HepG2 (cell line): ENCODE measurements around the gene GSDME. TPM values are rescaled to one million over a fixed set of nuclear protein-coding genes. Genes with fewer than 3 reads are reported as not detected.

Source experiments
- CHD2 ChIP-seq: IDR thresholded peaks from 2 replicates; pipeline ENCODE4 v1.6.1; 2011; ENCODE audit warnings: low read depth, low read length, improper control_type of control experiment
- DNMT1 ChIP-seq: sonication (generic); formaldehyde crosslinking; IDR thresholded peaks from 2 replicates; pipeline ENCODE4 v1.5.1; 2020; ENCODE audit warnings: mild to moderate bottlenecking, missing genetic modification reagents
- E2F1 ChIP-seq: sonication (generic); formaldehyde crosslinking; IDR thresholded peaks from 2 replicates; pipeline ENCODE4 v1.5.0; 2020; ENCODE audit warnings: missing genetic modification reagents
- FUBP1 ChIP-seq: sonication (generic); formaldehyde crosslinking; IDR thresholded peaks from 2 replicates; pipeline ENCODE4 v1.5.1; 2020; ENCODE audit warnings: missing genetic modification reagents, mild to moderate bottlenecking, borderline replicate concordance
- KLF13 ChIP-seq: sonication (generic); formaldehyde crosslinking; IDR thresholded peaks from 2 replicates; pipeline ENCODE4 v1.4.0; 2020; ENCODE audit warnings: mild to moderate bottlenecking, missing genetic modification reagents
- MAFG ChIP-seq: sonication (generic); formaldehyde crosslinking; IDR thresholded peaks from 2 replicates; pipeline ENCODE4 v1.5.1; 2020; ENCODE audit warnings: mild to moderate bottlenecking, missing genetic modification reagents
- RAD21 ChIP-seq: fragments of 450-650 bp; formaldehyde crosslinking; IDR thresholded peaks from 2 replicates; pipeline ENCODE4 v1.5.0; 2020; ENCODE audit warnings: mild to moderate bottlenecking
- SCMH1 ChIP-seq: sonication (generic); formaldehyde crosslinking; IDR thresholded peaks from 2 replicates; pipeline ENCODE4 v1.9.0; 2021; ENCODE audit warnings: missing genetic modification reagents, mild to moderate bottlenecking, borderline replicate concordance
- SMARCE1 ChIP-seq: fragments of 450-650 bp; IDR thresholded peaks from 2 replicates; pipeline ENCODE4 v1.6.1; 2017; ENCODE audit warnings: borderline replicate concordance
- STAT6 ChIP-seq: sonication (generic); formaldehyde crosslinking; IDR thresholded peaks from 2 replicates; pipeline ENCODE4 v1.4.0; 2020; ENCODE audit warnings: missing genetic modification reagents, mild to moderate bottlenecking, borderline replicate concordance
- TARDBP ChIP-seq: sonication (generic); formaldehyde crosslinking; IDR thresholded peaks from 2 replicates; pipeline ENCODE4 v1.8.0; 2022; ENCODE audit warnings: mild to moderate bottlenecking, missing genetic modification reagents
- ZFP1 ChIP-seq: IDR thresholded peaks from 2 replicates; pipeline ENCODE4 v1.6.1; 2016
- ZKSCAN1 ChIP-seq: fragments of 150-350 bp; IDR thresholded peaks from 2 replicates; pipeline ENCODE4 v1.6.1; 2014; ENCODE audit warnings: low read length
- ZKSCAN5 ChIP-seq: sonication (generic); formaldehyde crosslinking; IDR thresholded peaks from 2 replicates; pipeline ENCODE4 v1.5.1; 2020; ENCODE audit warnings: mild to moderate bottlenecking, missing genetic modification reagents
- ZNF138 ChIP-seq: sonication (generic); formaldehyde crosslinking; IDR thresholded peaks from 2 replicates; pipeline ENCODE4 v1.5.0; 2020; ENCODE audit warnings: mild to moderate bottlenecking, low read depth, missing genetic modification reagents
- ZNF282 ChIP-seq: fragments of 450-650 bp; IDR thresholded peaks from 2 replicates; pipeline ENCODE4 v1.6.1; 2018; ENCODE audit not compliant: partially characterized antibody
- ZNF33A ChIP-seq: sonication (generic); formaldehyde crosslinking; IDR thresholded peaks from 2 replicates; pipeline ENCODE4 v1.5.1; 2020; ENCODE audit warnings: missing genetic modification reagents, mild to moderate bottlenecking, moderate library complexity, borderline replicate concordance
- ZNF430 ChIP-seq: sonication (generic); formaldehyde crosslinking; IDR thresholded peaks from 2 replicates; pipeline ENCODE4 v1.9.0; 2021; ENCODE audit warnings: mild to moderate bottlenecking, missing genetic modification reagents
- ZNF720 ChIP-seq: sonication (generic); formaldehyde crosslinking; IDR thresholded peaks from 2 replicates; pipeline ENCODE4 v1.4.0; 2020; ENCODE audit warnings: missing genetic modification reagents
- ZNF780A ChIP-seq: sonication (generic); formaldehyde crosslinking; IDR thresholded peaks from 2 replicates; pipeline ENCODE4 v1.8.0; 2022; ENCODE audit warnings: mild to moderate bottlenecking, missing genetic modification reagents, moderate library complexity
- ZNF839 ChIP-seq: sonication (generic); formaldehyde crosslinking; IDR thresholded peaks from 2 replicates; pipeline ENCODE4 v1.4.0; 2020; ENCODE audit warnings: missing genetic modification reagents, mild to moderate bottlenecking, borderline replicate concordance
- polyA plus RNA-seq, 8 experiments: library from polyadenylated mRNA; depleted of rRNA in 3 of 8; stranded (reverse) in 7 of 8; unstranded in 1 of 8; fragments of >200 nt; fragmentation: Illumina TruSeq in 4 of 8; extraction: Trizol in 4 of 8; gene quantifications; 2 replicates each; pipeline versions ENCODE4 v1.2.1 to v1.2.3, GENCODE V29; 2011 to 2016; ENCODE audit warnings: low read depth in 4 of 8, missing spikeins in 1 of 8, mixed read lengths in 1 of 8; ENCODE audit not compliant: insufficient read depth in 1 of 8
- total RNA-seq, 5 experiments: library from RNA; depleted of rRNA; stranded (reverse); fragments of >200 nt; fragmentation: Illumina TruSeq; extraction: Trizol; gene quantifications; 2 replicates each; pipeline ENCODE4 v1.2.3, GENCODE V29; 2016; ENCODE audit warnings: low read depth in 1 of 5
- TF ChIP-seq, protein P1 (sequence below): sonication (generic); formaldehyde crosslinking; IDR thresholded peaks from 2 replicates; pipeline ENCODE4 v1.8.1; 2023; ENCODE audit warnings: mild to moderate bottlenecking, missing genetic modification reagents, borderline replicate concordance
- TF ChIP-seq, protein P2 (sequence below): sonication (generic); formaldehyde crosslinking; IDR thresholded peaks from 2 replicates; pipeline ENCODE4 v1.9.0; 2021; ENCODE audit warnings: missing genetic modification reagents, mild to moderate bottlenecking, borderline replicate concordance

The GSDME gene
- total and polyA plus RNA-seq, 2 of the 13 experiments (the other 11 are each of a cell fraction or from before 2014, with no cell fraction given) = 19.2 to 28.2 TPM

DNA sequence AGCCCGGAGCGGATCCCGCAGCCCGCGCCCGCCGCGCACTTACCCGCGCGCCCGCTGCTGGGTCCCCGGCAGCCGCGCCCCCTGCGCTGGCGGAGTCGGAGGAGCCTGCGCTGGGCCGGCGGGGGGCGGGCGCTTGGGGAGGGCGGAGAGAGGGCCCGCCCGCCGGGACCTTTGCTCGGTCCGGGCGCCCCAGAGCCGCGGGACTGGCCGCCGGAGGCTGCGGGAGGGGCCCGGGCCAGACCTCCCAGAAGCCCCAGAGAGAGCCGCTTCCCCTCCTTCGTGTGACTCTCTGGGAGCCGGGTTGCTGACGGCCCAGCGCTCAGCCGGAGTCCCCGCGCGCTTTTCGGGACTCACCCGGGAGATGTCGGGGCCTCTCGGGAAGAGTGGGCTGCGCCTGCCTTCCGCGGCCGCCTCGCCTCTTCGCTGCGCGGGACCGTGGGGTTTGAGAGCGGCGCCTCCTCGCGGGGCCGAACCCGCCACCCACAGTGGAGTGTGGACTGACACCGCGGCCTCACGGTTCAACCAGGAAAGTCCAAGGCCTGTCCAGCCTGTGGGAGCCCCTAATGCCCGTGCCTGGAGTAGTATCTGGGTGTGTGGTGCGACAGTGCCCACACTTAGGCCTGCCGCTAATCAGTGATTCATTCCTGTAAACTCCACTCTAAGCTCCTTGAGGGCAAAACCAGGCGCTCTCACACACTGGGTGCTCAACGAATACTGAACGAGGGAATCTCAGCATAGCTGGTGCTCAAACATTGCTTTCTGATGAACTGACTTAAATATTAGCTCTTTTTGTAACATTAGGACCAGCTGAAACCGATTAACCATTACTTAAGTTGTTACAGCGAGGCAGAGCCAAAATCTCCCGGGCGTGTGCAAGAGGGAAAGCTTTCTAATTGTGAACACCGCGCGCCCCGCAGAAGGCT lies at the start of gene GSDME (continued):
- TF ChIP-seq ZNF33A (CRISPR knock-in tag) (no peak), MAFG (CRISPR knock-in tag) (no peak), DNMT1 (CRISPR knock-in tag) (no peak), ZFP1 (CRISPR knock-in tag) (no peak), CHD2 (no peak), KLF13 (CRISPR knock-in tag) (0 out of 2 replicates have a peak, but pooled peaks have one; percentile 50), ZKSCAN1 (no peak), ZKSCAN5 (CRISPR knock-in tag) (no peak), ZNF780A (CRISPR knock-in tag) (no peak), SMARCE1 (no peak), E2F1 (CRISPR knock-in tag) (no peak), ZNF839 (no peak), ZNF282 (no peak), STAT6 (CRISPR knock-in tag) (peak; percentile 36; the same call in 1 of the 2 replicates), FUBP1 (CRISPR knock-in tag) (no peak), SCMH1 (CRISPR knock-in tag) (no peak), ZNF138 (no peak), TARDBP (no peak), ZNF430 (CRISPR knock-in tag) (0 out of 2 replicates have a peak, but pooled peaks have one; percentile 19), RAD21 (CRISPR knock-in tag) (peak; percentile 14; the same call in 1 of the 2 replicates), ZNF720 (CRISPR knock-in tag) (no peak)
- TF ChIP-seq, protein P1, sequence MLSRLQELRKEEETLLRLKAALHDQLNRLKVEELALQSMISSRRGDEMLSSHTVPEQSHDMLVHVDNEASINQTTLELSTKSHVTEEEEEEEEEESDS (CRISPR knock-in tag) = no peak
- TF ChIP-seq, protein P2, sequence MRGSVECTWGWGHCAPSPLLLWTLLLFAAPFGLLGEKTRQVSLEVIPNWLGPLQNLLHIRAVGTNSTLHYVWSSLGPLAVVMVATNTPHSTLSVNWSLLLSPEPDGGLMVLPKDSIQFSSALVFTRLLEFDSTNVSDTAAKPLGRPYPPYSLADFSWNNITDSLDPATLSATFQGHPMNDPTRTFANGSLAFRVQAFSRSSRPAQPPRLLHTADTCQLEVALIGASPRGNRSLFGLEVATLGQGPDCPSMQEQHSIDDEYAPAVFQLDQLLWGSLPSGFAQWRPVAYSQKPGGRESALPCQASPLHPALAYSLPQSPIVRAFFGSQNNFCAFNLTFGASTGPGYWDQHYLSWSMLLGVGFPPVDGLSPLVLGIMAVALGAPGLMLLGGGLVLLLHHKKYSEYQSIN (CRISPR knock-in tag) = no peak
